ENCODE results near the gene JPH3. TPM values are rescaled to one million over a fixed set of nuclear protein-coding genes. Genes with fewer than 3 reads are reported as not detected.

JPH3 gene
- total RNA-seq, 2 experiments from 2014 or later, result 0.07 to 0.12 TPM

DNA sequence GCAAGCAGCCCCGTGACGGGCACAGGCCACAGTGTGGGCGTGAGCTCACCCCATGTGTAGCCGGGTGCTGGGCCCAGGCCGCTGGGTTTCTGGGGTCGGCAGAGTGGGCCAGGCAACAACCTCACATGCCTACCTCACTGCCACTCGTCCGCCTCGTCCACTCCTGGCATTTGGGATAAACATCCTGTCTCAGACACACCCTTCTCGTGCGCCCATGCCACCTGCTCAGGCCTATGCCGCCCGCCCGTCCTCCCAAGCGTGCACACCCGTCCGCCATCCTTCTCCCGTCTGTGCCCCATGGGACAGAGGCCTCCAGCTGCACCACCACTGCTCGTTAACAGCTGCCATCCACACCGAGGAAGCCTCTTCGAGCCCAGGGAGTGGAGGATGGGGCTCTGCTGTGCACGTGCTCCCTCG lies 99.2 kb downstream of the JPH3 start:
- ChIA-PET POLR2A (no interaction called here), CTCF (interaction anchor here (0.9 to 1.3 kb wide), 3 partner anchors 13 to 78 kb away, joined by 3 read pairs; no protein-coding TSS in a partner anchor)
- peaks cover 14% of the 10 kb centered on the region for H3K36me3 Mint-ChIP-seq
- no peaks in the 10 kb centered on the region for H3K9me3 Mint-ChIP-seq
- no peak overlapping the region for H3K4me3 Mint-ChIP-seq
- intact Hi-C loops (cut with micrococcal nuclease), result no loop called here
- peak overlapping the region; percentile 69 for H3K27ac Mint-ChIP-seq
- no peak for DNase-seq
- H3K27me3 Mint-ChIP-seq, result no peaks in the 10 kb centered on the region
- peaks cover 54% of the 10 kb centered on the region for H3K4me1 Mint-ChIP-seq (ENCODE audit: low read depth)

DNA sequence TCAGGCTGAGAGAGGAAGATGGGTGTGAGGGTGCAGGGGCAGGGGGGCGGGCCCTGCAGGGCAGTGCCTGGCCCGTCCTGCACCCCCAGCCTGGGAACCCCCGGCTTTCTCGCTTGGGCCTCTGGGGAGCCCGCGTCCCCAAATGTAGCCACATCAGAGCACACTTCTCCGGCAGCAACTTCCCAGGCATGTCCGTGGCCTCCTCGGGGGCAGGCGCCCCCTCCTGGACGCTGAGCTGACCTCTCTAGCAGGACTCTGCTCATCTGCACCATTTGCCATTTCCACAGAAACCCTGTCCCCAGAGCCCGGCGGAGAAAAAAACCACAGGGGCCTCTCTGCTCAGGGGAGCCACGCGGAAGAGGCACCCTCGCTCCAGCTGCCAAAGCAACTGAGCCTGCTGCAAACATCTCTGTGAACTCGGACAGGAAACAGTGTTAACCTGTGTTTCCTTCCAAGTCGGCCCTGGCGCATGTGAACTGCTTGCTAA lies 100.1 kb downstream of the JPH3 start:
- ChIA-PET CTCF (interaction anchor here (0.6 to 1.7 kb wide), 9 partner anchors 9 to 195 kb away, joined by 3 to 7 read pairs (median 3); partner anchors contain the start of gene KLHDC4), POLR2A (no interaction called here)
- peaks cover 54% of the 10 kb centered on the region for H3K4me1 Mint-ChIP-seq (ENCODE audit: low read depth)
- DNase-seq, result peak; percentile 76
- H3K4me3 Mint-ChIP-seq, result no peak overlapping the region
- H3K9me3 Mint-ChIP-seq, result no peaks in the 10 kb centered on the region
- no peaks in the 10 kb centered on the region for H3K27me3 Mint-ChIP-seq
- intact Hi-C loops (cut with micrococcal nuclease), result no loop called here
- peaks cover 17% of the 10 kb centered on the region for H3K36me3 Mint-ChIP-seq
- H3K27ac Mint-ChIP-seq, result peak overlapping the region; percentile 69

GRCh38 chr16:87703071-87703470 lies 100.8 kb downstream of the JPH3 start:
- no peak overlapping the region for H3K4me3 Mint-ChIP-seq
- peak overlapping the region; percentile 69 for H3K27ac Mint-ChIP-seq

DNA sequence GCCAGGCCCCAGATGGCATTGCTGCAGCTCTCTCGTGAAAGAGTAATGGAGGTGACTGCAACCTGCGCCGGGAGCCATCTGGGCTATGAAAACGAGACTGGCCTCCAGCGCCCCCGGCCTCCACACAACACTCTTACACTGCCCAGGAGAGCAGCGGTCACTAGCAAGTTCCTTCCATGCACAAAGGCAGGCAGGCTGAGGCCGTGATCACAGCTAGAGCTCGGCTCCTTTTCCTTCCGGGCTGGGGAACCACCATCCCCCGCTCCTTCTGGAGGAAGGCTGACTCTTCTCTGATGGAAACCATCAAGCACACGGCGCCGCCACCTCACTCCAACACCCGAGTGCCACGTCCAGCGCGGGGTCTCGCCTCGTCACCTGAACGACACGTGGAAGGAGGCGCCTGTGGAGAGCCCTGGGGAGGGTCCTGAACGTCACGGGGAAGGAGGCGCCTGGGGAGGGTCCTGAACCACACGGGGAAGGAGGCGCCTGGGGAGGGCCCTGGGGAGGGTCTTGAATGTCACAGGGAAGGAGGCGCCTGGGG lies 101.6 kb downstream of the JPH3 start:
- DNase-seq, result no peak
- Mint-ChIP-seq H3K36me3 (peaks cover 19% of the 10 kb centered on the region), H3K27ac (peak overlapping the region; percentile 49), H3K4me3 (no peak overlapping the region), H3K27me3 (no peaks in the 10 kb centered on the region), H3K9me3 (no peaks in the 10 kb centered on the region), H3K4me1 (ENCODE audit: low read depth) (peaks cover 40% of the 10 kb centered on the region)
- intact Hi-C loops (cut with micrococcal nuclease), result no loop called here
- CTCF ChIA-PET, result interaction anchor here (1.7 kb wide), 1 partner anchor 11 kb away, joined by 3 read pairs; no protein-coding TSS in a partner anchor
- POLR2A ChIA-PET, result no interaction called here

More at GRCh38 chr16:87703071-87703470, 100.8 kb downstream of the JPH3 start:
- ChIA-PET POLR2A (no interaction called here), CTCF (interaction anchor here (0.7 to 1.7 kb wide), 4 partner anchors 10 to 194 kb away, joined by 3 to 7 read pairs (median 4); no protein-coding TSS in a partner anchor)
- H3K36me3 Mint-ChIP-seq, result peaks cover 17% of the 10 kb centered on the region
- H3K9me3 Mint-ChIP-seq, result no peaks in the 10 kb centered on the region
- intact Hi-C loops (cut with micrococcal nuclease), result no loop called here
- DNase-seq, result no peak
- peaks cover 49% of the 10 kb centered on the region for H3K4me1 Mint-ChIP-seq (ENCODE audit: low read depth)
- no peaks in the 10 kb centered on the region for H3K27me3 Mint-ChIP-seq

DNA sequence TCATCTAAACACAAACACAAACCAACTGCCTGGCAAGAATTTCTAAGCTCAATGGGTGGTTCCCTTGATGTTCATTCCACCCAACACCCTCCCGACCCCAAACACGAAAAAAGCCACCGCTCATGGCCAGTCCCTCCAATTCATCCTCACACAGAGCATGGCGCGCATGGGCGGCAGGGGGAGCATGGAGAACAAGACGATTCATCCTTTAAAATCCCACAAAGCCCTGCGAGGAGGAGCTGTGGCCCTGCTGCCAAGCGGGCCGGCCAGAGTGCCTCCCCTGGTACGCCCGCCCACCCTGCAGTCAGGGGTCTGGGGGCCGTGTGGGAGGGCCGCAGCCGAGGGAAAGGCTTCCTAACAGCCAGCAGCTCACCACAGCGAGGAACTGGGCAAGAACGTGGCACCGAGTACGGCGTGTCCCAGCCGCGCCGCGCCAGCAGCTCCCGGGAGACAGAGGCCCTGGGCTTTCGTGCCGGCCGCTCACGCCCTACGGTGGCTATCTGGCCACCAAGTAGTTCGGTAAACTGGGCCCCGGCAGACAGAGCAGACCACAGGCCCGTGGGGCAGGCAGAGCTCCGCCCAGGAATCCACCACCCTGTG lies 102.5 kb downstream of the JPH3 start:
- CTCF ChIA-PET, result no interaction called here
- Mint-ChIP-seq H3K36me3 (peaks cover 19% of the 10 kb centered on the region), H3K27ac (no peak overlapping the region), H3K4me1 (ENCODE audit: low read depth) (peaks cover 33% of the 10 kb centered on the region), H3K4me3 (no peak overlapping the region), H3K9me3 (no peaks in the 10 kb centered on the region), H3K27me3 (no peaks in the 10 kb centered on the region)
- POLR2A ChIA-PET, result no interaction called here
- no peak for DNase-seq
- intact Hi-C loops (cut with micrococcal nuclease), result no loop called here

DNA sequence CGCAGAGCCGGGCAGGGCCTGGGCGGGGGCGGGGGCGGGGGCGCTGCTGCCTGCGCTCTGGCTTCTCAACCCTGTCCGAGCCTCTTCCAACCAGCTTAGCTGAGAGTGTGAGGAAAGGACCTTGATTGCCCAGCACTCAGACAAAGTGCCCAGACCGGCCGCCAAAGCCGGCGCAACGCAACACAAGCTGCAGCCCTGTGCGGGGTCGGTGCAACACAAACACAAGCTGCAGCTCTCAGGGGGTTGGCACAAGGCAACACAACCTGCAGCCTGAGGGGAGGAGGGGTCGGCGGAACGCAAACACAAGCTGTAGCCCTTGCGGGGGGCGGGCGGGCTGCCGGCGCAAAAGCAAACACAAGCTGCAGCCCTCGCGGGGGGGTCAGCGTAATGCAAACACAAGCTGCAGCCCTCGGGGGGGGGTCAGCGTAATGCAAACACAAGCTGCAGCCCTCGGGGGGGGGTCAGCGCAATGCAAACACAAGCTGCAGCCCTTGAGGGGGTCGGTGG lies 103.5 kb downstream of the JPH3 start:
- H3K36me3 Mint-ChIP-seq, result peaks cover 25% of the 10 kb centered on the region
- CTCF ChIA-PET, result interaction anchor here (1.2 kb wide), 1 partner anchor 73 kb away, joined by 3 read pairs; no protein-coding TSS in a partner anchor
- no peak overlapping the region for H3K27ac Mint-ChIP-seq
- no peak for DNase-seq
- H3K9me3 Mint-ChIP-seq, result no peaks in the 10 kb centered on the region
- H3K27me3 Mint-ChIP-seq, result no peaks in the 10 kb centered on the region
- intact Hi-C loops (cut with micrococcal nuclease), result no loop called here
- H3K4me3 Mint-ChIP-seq, result no peak overlapping the region
- POLR2A ChIA-PET, result no interaction called here
- peaks cover 29% of the 10 kb centered on the region for H3K4me1 Mint-ChIP-seq (ENCODE audit: low read depth)

GRCh38 chr16:87706278-87707000 lies 104.1 kb downstream of the JPH3 start:
- Mint-ChIP-seq H3K4me1 (ENCODE audit: low read depth) (peaks cover 26% of the 10 kb centered on the region), H3K4me3 (no peak overlapping the region), H3K27me3 (no peaks in the 10 kb centered on the region), H3K36me3 (peaks cover 25% of the 10 kb centered on the region), H3K9me3 (no peaks in the 10 kb centered on the region), H3K27ac (no peak overlapping the region)
- DNase-seq, result no peak
- ChIA-PET POLR2A (no interaction called here), CTCF (interaction anchor here (1.2 kb wide), 1 partner anchor 72 kb away, joined by 3 read pairs; no protein-coding TSS in a partner anchor)
- intact Hi-C loops (cut with micrococcal nuclease), result no loop called here

DNA sequence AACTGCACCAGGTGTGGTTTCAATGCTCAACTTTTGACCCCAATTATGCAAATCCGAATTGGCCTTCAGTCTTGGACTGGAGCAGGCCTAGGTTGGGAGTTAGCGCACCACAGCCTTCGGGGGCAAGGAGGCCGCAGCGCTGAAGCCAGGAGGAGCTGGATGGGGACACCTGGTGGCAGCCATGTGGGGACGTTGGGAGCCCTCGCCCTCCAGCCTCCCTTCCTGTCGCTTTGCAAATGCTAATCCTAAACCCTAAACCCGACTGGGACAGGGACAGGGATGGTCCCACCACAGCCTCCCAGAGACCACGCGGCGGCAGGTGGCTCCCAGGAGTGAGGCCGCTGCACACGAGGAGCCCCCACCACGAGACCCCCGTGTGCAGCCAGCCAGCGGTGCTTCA lies 104.8 kb downstream of the JPH3 start:
- Mint-ChIP-seq H3K36me3 (peaks cover 22% of the 10 kb centered on the region), H3K27ac (no peak overlapping the region), H3K27me3 (no peaks in the 10 kb centered on the region), H3K4me1 (ENCODE audit: low read depth) (peaks cover 20% of the 10 kb centered on the region), H3K4me3 (no peak overlapping the region), H3K9me3 (no peaks in the 10 kb centered on the region)
- DNase-seq, result no peak
- intact Hi-C loops (cut with micrococcal nuclease), result no loop called here
- CTCF ChIA-PET, result no interaction called here
- POLR2A ChIA-PET, result no interaction called here

- intact Hi-C loops (cut with micrococcal nuclease), result no loop called here
- ChIA-PET CTCF (interaction anchor here (0.6 kb wide), 1 partner anchor 163 kb away, joined by 3 read pairs; no protein-coding TSS in a partner anchor), POLR2A (no interaction called here)
- H3K9me3 Mint-ChIP-seq, result no peaks in the 10 kb centered on the region
- H3K27me3 Mint-ChIP-seq, result no peaks in the 10 kb centered on the region
- peaks cover 14% of the 10 kb centered on the region for H3K4me1 Mint-ChIP-seq (ENCODE audit: low read depth)
- DNase-seq, result no peak
- peaks cover 18% of the 10 kb centered on the region for H3K36me3 Mint-ChIP-seq
- H3K27ac Mint-ChIP-seq, result no peak overlapping the region
- no peak overlapping the region for H3K4me3 Mint-ChIP-seq
Measured at GRCh38 chr16:87707714-87708580, 105.6 kb downstream of the JPH3 start.

GRCh38 chr16:87708881-87709638 lies 106.8 kb downstream of the JPH3 start:
- Mint-ChIP-seq H3K4me1 (ENCODE audit: low read depth) (peaks cover 17% of the 10 kb centered on the region), H3K4me3 (no peak overlapping the region), H3K27ac (no peak overlapping the region), H3K36me3 (peaks cover 17% of the 10 kb centered on the region), H3K9me3 (no peaks in the 10 kb centered on the region), H3K27me3 (no peaks in the 10 kb centered on the region)
- ChIA-PET CTCF (no interaction called here), POLR2A (interaction anchor here (0.6 kb wide), 1 partner anchor 227 kb away, joined by 3 read pairs; no protein-coding TSS in a partner anchor)
- intact Hi-C loops (cut with micrococcal nuclease), result no loop called here
- no peak for DNase-seq

- Mint-ChIP-seq H3K4me1 (ENCODE audit: low read depth) (peaks cover 19% of the 10 kb centered on the region), H3K36me3 (peaks cover 18% of the 10 kb centered on the region), H3K9me3 (no peaks in the 10 kb centered on the region), H3K27ac (no peak overlapping the region), H3K4me3 (no peak overlapping the region), H3K27me3 (no peaks in the 10 kb centered on the region)
- intact Hi-C loops (cut with micrococcal nuclease), result no loop called here
- CTCF ChIA-PET, result interaction anchor here (1.1 kb wide), 1 partner anchor 73 kb away, joined by 3 read pairs; no protein-coding TSS in a partner anchor
- POLR2A ChIA-PET, result no interaction called here
- no peak for DNase-seq
Measured at GRCh38 chr16:87709677-87710076, 107.4 kb downstream of the JPH3 start.
